H9 (cell line): ENCODE data around the gene PREB. TPM values are rescaled to one million over a fixed set of nuclear protein-coding genes. Genes with fewer than 3 reads are reported as not detected.
A peak's percentile ranks its signal among the peaks of the same experiment; 100 is the strongest.

Experiments used
- DNase-seq: peaks from one replicate; pipeline ENCODE4 v3.0.0-alpha.2; 2017
- H2AFZ ChIP-seq: one replicate; pipeline ENCODE4 v1.6.1; 2013; ENCODE audit warnings: mild to moderate bottlenecking, low read length, control low read depth, moderate library complexity
- H2AK5ac ChIP-seq: 2 replicates; pipeline ENCODE4 v1.6.1; 2013; ENCODE audit warnings: low read length, control low read depth, mixed read lengths; ENCODE audit not compliant: insufficient read length
- H2BK120ac ChIP-seq: one replicate; pipeline ENCODE4 v1.6.1; 2013; ENCODE audit warnings: low read depth, mild to moderate bottlenecking, low read length, control low read depth, inconsistent platforms; ENCODE audit not compliant: poor library complexity, severe bottlenecking
- H2BK12ac ChIP-seq: 2 replicates; pipeline ENCODE4 v1.6.1; 2013; ENCODE audit warnings: low read length, control low read depth, mixed read lengths, low read depth; ENCODE audit not compliant: insufficient read length
- H2BK15ac ChIP-seq: 2 replicates; pipeline ENCODE4 v1.6.1; 2013; ENCODE audit warnings: low read depth, low read length, control low read depth
- H2BK20ac ChIP-seq: one replicate; pipeline ENCODE4 v1.6.1; 2013; ENCODE audit warnings: low read depth, mild to moderate bottlenecking, low read length, control low read depth, inconsistent platforms; ENCODE audit not compliant: poor library complexity, severe bottlenecking
- H2BK5ac ChIP-seq: 2 replicates; pipeline ENCODE4 v1.6.1; 2013; ENCODE audit warnings: low read length, control low read depth, mixed read lengths; ENCODE audit not compliant: insufficient read length
- H3K14ac ChIP-seq: 2 replicates; pipeline ENCODE4 v1.6.1; 2013; ENCODE audit warnings: low read length, control low read depth; ENCODE audit not compliant: insufficient read depth
- H3K18ac ChIP-seq: 2 replicates; pipeline ENCODE4 v1.6.1; 2013; ENCODE audit warnings: low read depth, mild to moderate bottlenecking, mixed read lengths, low read length, control low read depth; ENCODE audit not compliant: insufficient read length
- H3K23ac ChIP-seq: 2 replicates; pipeline ENCODE4 v1.6.1; 2013; ENCODE audit warnings: low read length, control low read depth, mixed read lengths, low read depth; ENCODE audit not compliant: insufficient read length
- H3K23me2 ChIP-seq: 2 replicates; pipeline ENCODE4 v1.6.1; 2013; ENCODE audit warnings: low read depth, mild to moderate bottlenecking, mixed read lengths, low read length, control low read depth; ENCODE audit not compliant: insufficient read length, poor library complexity, severe bottlenecking
- H3K27ac ChIP-seq: 2 replicates; pipeline ENCODE4 v1.5.1; 2013; ENCODE audit warnings: low read length, control low read depth, mixed read lengths, low read depth; ENCODE audit not compliant: insufficient read length
- H3K27me3 ChIP-seq: 2 replicates; pipeline ENCODE4 v1.6.1; 2013; ENCODE audit warnings: low read length, control low read depth, inconsistent platforms; ENCODE audit not compliant: insufficient read depth
- H3K4ac ChIP-seq: 2 replicates; pipeline ENCODE4 v1.6.1; 2013; ENCODE audit warnings: low read depth, mild to moderate bottlenecking, control low read depth, inconsistent platforms, low read length, moderate library complexity
- H3K4me1 ChIP-seq: 2 replicates; pipeline ENCODE4 v1.6.1; 2013; ENCODE audit warnings: low read length, control low read depth, inconsistent platforms; ENCODE audit not compliant: insufficient read depth
- H3K4me2 ChIP-seq: 2 replicates; pipeline ENCODE4 v1.6.1; 2013; ENCODE audit warnings: low read length, control low read depth, mixed read lengths; ENCODE audit not compliant: insufficient read length, insufficient read depth
- H3K56ac ChIP-seq: 2 replicates; pipeline ENCODE4 v1.6.1; 2013; ENCODE audit warnings: low read depth, mild to moderate bottlenecking, mixed read lengths, low read length, control low read depth; ENCODE audit not compliant: insufficient read length
- H3K79me1 ChIP-seq: 2 replicates; pipeline ENCODE4 v1.6.1; 2013; ENCODE audit warnings: low read depth, mild to moderate bottlenecking, moderate library complexity, low read length, control low read depth, inconsistent platforms; ENCODE audit not compliant: insufficient read depth, poor library complexity, severe bottlenecking
- H3K79me2 ChIP-seq: 2 replicates; pipeline ENCODE4 v1.6.1; 2013; ENCODE audit warnings: low read length, control low read depth, inconsistent platforms; ENCODE audit not compliant: insufficient read depth
- H3K9ac ChIP-seq: 2 replicates; pipeline ENCODE4 v1.6.1; 2013; ENCODE audit warnings: low read length, control low read depth, mixed read lengths; ENCODE audit not compliant: insufficient read length; ENCODE audit errors: extremely low read depth
- H3K9me3 ChIP-seq: one replicate; pipeline ENCODE4 v1.6.1; 2013; ENCODE audit warnings: low read depth, low read length, inconsistent platforms; ENCODE audit not compliant: control insufficient read depth
- H3T11ph ChIP-seq: one replicate; pipeline ENCODE4 v1.6.1; 2013; ENCODE audit warnings: mild to moderate bottlenecking, low read length, control low read depth, inconsistent platforms
- H4K20me1 ChIP-seq: one replicate; pipeline ENCODE4 v1.6.1; 2013; ENCODE audit not compliant: control insufficient read depth, insufficient read length, insufficient read depth
- H4K5ac ChIP-seq: 2 replicates; pipeline ENCODE4 v1.6.1; 2013; ENCODE audit warnings: low read depth, mild to moderate bottlenecking, mixed read lengths, low read length, control low read depth; ENCODE audit not compliant: insufficient read length
- H4K8ac ChIP-seq: replicated peaks from 2 replicates; pipeline ENCODE4 v1.6.1; 2013; ENCODE audit warnings: low read length, control low read depth, mixed read lengths, low read depth; ENCODE audit not compliant: insufficient read length
- H4K91ac ChIP-seq: 2 replicates; pipeline ENCODE4 v1.6.1; 2013; ENCODE audit warnings: low read depth, mild to moderate bottlenecking, moderate library complexity, mixed read lengths, low read length, control low read depth; ENCODE audit not compliant: insufficient read length
- H3K27ac Mint-ChIP-seq, 3 experiments: 2 replicates in 2 of 3; 3 replicates in 1 of 3; pipeline ENCODE4 v1.8.0; 2020 to 2021; ENCODE audit warnings: mixed read lengths in 3 of 3, mild to moderate bottlenecking in 1 of 3, moderate library complexity in 1 of 3
- H3K27me3 Mint-ChIP-seq: 2 replicates; pipeline ENCODE4 v1.8.0; 2021; ENCODE audit warnings: low read depth, mild to moderate bottlenecking, moderate library complexity, mixed read lengths
- H3K36me3 Mint-ChIP-seq, 3 experiments: 2 replicates in 2 of 3; 3 replicates in 1 of 3; pipeline ENCODE4 v1.8.0; 2020 to 2021; ENCODE audit warnings: low read depth in 3 of 3, mixed read lengths in 3 of 3; ENCODE audit not compliant: insufficient read depth in 1 of 3
- H3K4me1 Mint-ChIP-seq, 2 experiments: 2 replicates each; pipeline ENCODE4 v1.8.0; 2020; ENCODE audit warnings: mixed read lengths in 2 of 2
- H3K4me3 Mint-ChIP-seq, 2 experiments: 2 replicates in 1 of 2; 3 replicates in 1 of 2; pipeline ENCODE4 v1.8.0; 2020 to 2021; ENCODE audit warnings: mild to moderate bottlenecking in 2 of 2, mixed read lengths in 2 of 2, moderate library complexity in 1 of 2
- H3K9me3 Mint-ChIP-seq, 2 experiments: 2 replicates in 1 of 2; 3 replicates in 1 of 2; pipeline ENCODE4 v1.8.0; 2020; ENCODE audit warnings: mild to moderate bottlenecking in 2 of 2, mixed read lengths in 2 of 2, moderate library complexity in 1 of 2
- CTCF ChIP-seq: fragments of 200-600 bp; sonication (generic); conservative IDR thresholded peaks from 3 replicates; pipeline ENCODE4 v1.8.0; 2021; ENCODE audit warnings: antibody characterized with exemption, mild to moderate bottlenecking
- WGBS: extraction: QIAGEN DNeasy Blood & Tissue Kit; methylation state at CpG from one replicate; pipeline ENCODE4 v1.1.7; 2013; ENCODE audit warnings: missing lambda C conversion rate, low lambda C conversion rate, mixed read lengths; ENCODE audit not compliant: insufficient read length; ENCODE audit errors: extremely low coverage; 5-methylcytosine and 5-hydroxymethylcytosine counted together
- total RNA-seq: library from RNA; stranded (reverse); gene quantifications from 2 replicates; pipeline ENCODE4 v1.2.1, GENCODE V29; 2021

Gene PREB
- total RNA-seq, 1 experiment from 2014 or later, result 43.6 TPM

- no peaks in the 10 kb centered on the region for H4K20me1 ChIP-seq
- no peaks in the 10 kb centered on the region for H3K79me1 ChIP-seq
- Mint-ChIP-seq H3K9me3 (no peaks in the 10 kb centered on the region), H3K4me1 (peaks cover 20 to 30% of the 10 kb centered on the region in 2 experiments), H3K27ac (no peak overlapping the region), H3K4me3 (peak overlapping the region; percentile 75 to 83), H3K27me3 (peaks cover 20% of the 10 kb centered on the region), H3K36me3 (no peaks in the 10 kb centered on the region; a peak in 1 of 7 replicates)
- no peak overlapping the region for H3K56ac ChIP-seq
- H2BK5ac ChIP-seq, result no peak overlapping the region
- no peak overlapping the region for H2BK120ac ChIP-seq
- no peak overlapping the region for H3T11ph ChIP-seq
- no peaks in the 10 kb centered on the region for H3K4me1 ChIP-seq
- no peak overlapping the region for H3K4ac ChIP-seq
- H3K79me2 ChIP-seq, result no peaks in the 10 kb centered on the region
- peak overlapping the region; percentile 61 for H3K9ac ChIP-seq
- no peak overlapping the region for H2BK20ac ChIP-seq
- no peak overlapping the region for H2BK12ac ChIP-seq
- H4K5ac ChIP-seq, result no peak overlapping the region
- H3K18ac ChIP-seq, result peak overlapping the region; percentile 46
- peak overlapping the region; percentile 86 for H3K4me2 ChIP-seq
- H3K27ac ChIP-seq, result no peak overlapping the region
- peak overlapping the region; percentile 32; the same call in 1 of the 2 replicates for H3K14ac ChIP-seq
- peaks cover 13% of the 10 kb centered on the region for H3K23me2 ChIP-seq
- peak; percentile 89 for TF ChIP-seq CTCF
- DNase-seq, result peak; percentile 96
- H4K8ac ChIP-seq, result no peak overlapping the region
- H2AFZ ChIP-seq, result no peak overlapping the region
- H2BK15ac ChIP-seq, result no peak overlapping the region
- H3K9me3 ChIP-seq, result no peaks in the 10 kb centered on the region
- H2AK5ac ChIP-seq, result no peak overlapping the region
- H3K23ac ChIP-seq, result no peak overlapping the region
- H3K27me3 ChIP-seq, result no peaks in the 10 kb centered on the region
- no CpG with 5 or more reads among the region's 81 CpGs for WGBS
- no peak overlapping the region for H4K91ac ChIP-seq
Measured at GRCh38 chr2:27086090-27086723, 48.2 kb downstream of the PREB start.
